HL-60 (cell line): ENCODE results near the gene MEF2C.

Experiments
- DNase-seq, 2 experiments: peaks; one replicate each; pipeline ENCODE4 v3.0.0-alpha.2; 2010 to 2020; ENCODE audit warnings: low read depth in 1 of 2, low spot score in 1 of 2
- H3K27ac ChIP-seq: fragments of 250-450 bp; sonication (Bioruptor Pico); replicated peaks from 2 replicates; pipeline ENCODE4 v1.5.1; 2020; ENCODE audit warnings: mild to moderate bottlenecking, moderate library complexity
- H3K27me3 ChIP-seq: fragments of 250-450 bp; sonication (Bioruptor Pico); 2 replicates; pipeline ENCODE4 v1.5.1; 2021; ENCODE audit warnings: mild to moderate bottlenecking, moderate library complexity; ENCODE audit not compliant: insufficient read depth, poor library complexity, severe bottlenecking
- H3K4me3 ChIP-seq: replicated peaks from 2 replicates; pipeline ENCODE4 v1.5.1; 2011; ENCODE audit warnings: mild to moderate bottlenecking, control low read depth, low read length; ENCODE audit not compliant: insufficient read depth
- CTCF ChIP-seq: IDR thresholded peaks from one replicate; pipeline ENCODE4 v1.5.1; 2011; ENCODE audit warnings: low read length, control low read depth, inconsistent platforms; ENCODE audit not compliant: insufficient read depth
- GABPA ChIP-seq: IDR thresholded peaks from 2 replicates; pipeline ENCODE4 v1.6.1; 2012; ENCODE audit warnings: low read depth
- POLR2AphosphoS5 ChIP-seq: IDR thresholded peaks from 2 replicates; pipeline ENCODE4 v1.6.1; 2012; ENCODE audit warnings: low read depth
- REST ChIP-seq: IDR thresholded peaks from 2 replicates; pipeline ENCODE4 v1.6.1; 2012; ENCODE audit warnings: low read depth; ENCODE audit not compliant: insufficient replicate concordance
- SPI1 ChIP-seq: IDR thresholded peaks from 2 replicates; pipeline ENCODE4 v1.6.1; 2012; ENCODE audit warnings: low read depth, mild to moderate bottlenecking, borderline replicate concordance

Gene MEF2C

DNA sequence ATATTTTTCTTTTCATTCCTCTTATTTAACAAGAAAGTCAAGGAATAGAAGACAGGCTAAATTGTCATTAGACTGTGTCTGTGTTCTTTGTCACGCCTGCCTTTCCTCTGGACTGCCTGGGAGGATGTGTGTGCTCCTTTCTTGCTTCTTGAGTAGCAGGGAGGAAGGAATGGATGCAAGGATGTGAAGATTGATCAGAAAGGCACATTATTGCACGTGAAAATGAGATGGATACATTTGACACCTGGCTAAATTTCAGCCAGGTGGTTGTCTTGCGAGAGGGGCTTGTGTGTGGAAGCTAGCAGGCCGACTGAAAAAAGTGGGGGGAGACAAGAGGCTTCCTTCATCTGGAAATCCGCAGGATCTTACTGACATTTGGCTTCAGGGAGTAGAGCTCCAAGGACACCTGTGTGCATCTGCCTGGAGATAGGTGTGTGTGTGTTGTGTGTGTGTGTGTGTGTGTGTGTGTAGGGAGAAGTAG lies 200.1 kb downstream of the MEF2C start:
- TF ChIP-seq SPI1: no peak
- peaks cover 14% of the 10 kb centered on the region for H3K27me3 ChIP-seq

DNA sequence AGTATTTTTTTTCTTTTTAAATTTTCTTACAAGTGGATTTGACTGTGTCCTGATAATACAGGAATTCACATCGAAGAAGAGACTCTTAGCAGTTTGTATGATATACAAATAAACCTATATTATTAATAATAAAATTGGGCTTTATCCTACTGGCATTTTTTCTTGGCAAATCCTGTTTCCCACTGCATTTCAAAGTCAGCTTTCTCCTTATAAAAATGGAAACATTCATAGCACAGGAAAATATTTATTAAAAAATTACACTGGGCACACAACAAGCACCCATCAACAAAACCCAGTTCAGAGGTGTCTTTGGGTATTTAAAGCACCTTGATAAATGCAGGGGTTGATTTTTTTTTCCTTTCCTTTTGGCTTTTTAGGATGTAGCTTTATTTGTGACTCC lies 200.9 kb downstream of the MEF2C start:
- Histone ChIP-seq H3K4me3 (no peak overlapping the region), H3K27me3 (peaks cover 13% of the 10 kb centered on the region), H3K27ac (no peak overlapping the region)
- TF ChIP-seq GABPA (no peak), SPI1 (no peak), CTCF (no peak), POLR2AphosphoS5 (no peak), REST (no peak)
- no peak for DNase-seq

More for the DNA sequence above, 200.1 kb downstream of the MEF2C start:
- H3K4me3 ChIP-seq: no peak overlapping the region
- H3K27ac ChIP-seq: no peak overlapping the region
- no peak for DNase-seq

DNA sequence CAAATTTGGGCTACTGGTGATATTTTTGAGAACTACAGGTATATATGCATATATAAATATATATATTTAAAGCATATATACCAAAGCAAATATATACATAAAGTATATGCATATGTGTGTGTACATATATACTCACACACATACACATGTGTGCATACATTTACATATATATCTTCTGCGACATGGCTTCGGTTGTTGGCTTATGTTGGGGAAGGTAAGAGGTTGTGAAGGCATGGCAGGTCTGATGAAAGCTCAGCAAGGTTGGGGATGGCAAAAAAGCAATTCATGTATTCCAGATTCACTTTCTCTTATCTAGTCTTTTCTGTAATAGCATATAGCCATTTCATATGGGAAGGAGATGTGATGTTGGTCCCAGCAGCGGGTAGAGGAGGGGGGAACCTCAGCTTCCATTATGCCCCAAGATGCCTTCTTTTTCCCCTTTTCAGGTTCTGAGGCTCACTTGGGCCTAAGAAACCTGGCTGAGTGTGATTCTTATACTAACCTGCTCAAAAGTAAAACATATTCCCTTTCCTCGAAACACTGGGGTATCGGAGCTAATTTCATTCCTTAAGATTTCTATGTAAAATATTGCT lies 201.7 kb downstream of the MEF2C start:
- no peak for DNase-seq
- TF ChIP-seq REST (no peak), SPI1 (no peak), CTCF (no peak), GABPA (no peak), POLR2AphosphoS5 (no peak)
- no peak overlapping the region for H3K4me3 ChIP-seq
- H3K27me3 ChIP-seq: peaks cover 21% of the 10 kb centered on the region
- H3K27ac ChIP-seq: no peak overlapping the region

GRCh38 chr5:88680253-88681132 lies 202.5 kb downstream of the MEF2C start:
- DNase-seq: peak in 1 of 2 experiments; percentile 23
- Histone ChIP-seq H3K4me3 (peak overlapping the region; percentile 25), H3K27me3 (peaks cover 19% of the 10 kb centered on the region), H3K27ac (no peak overlapping the region)
- TF ChIP-seq REST: no peak
- TF ChIP-seq CTCF: peak; percentile 29
